Hepatocyte (in vitro differentiated cells): ENCODE data around the gene FERMT3.

Experiments
- EZH2 ChIP-seq: fragments of 200-600 bp; sonication (generic); IDR thresholded peaks from 2 replicates; pipeline ENCODE4 v1.6.1; 2016; ENCODE audit warnings: antibody characterized with exemption, mild to moderate bottlenecking, borderline replicate concordance
- TF ChIP-seq, protein P1 (sequence below): fragments of 200-600 bp; sonication (generic); IDR thresholded peaks from 2 replicates; pipeline ENCODE4 v1.5.1; 2016; ENCODE audit warnings: antibody characterized with exemption, mild to moderate bottlenecking; ENCODE audit not compliant: poor library complexity

DNA sequence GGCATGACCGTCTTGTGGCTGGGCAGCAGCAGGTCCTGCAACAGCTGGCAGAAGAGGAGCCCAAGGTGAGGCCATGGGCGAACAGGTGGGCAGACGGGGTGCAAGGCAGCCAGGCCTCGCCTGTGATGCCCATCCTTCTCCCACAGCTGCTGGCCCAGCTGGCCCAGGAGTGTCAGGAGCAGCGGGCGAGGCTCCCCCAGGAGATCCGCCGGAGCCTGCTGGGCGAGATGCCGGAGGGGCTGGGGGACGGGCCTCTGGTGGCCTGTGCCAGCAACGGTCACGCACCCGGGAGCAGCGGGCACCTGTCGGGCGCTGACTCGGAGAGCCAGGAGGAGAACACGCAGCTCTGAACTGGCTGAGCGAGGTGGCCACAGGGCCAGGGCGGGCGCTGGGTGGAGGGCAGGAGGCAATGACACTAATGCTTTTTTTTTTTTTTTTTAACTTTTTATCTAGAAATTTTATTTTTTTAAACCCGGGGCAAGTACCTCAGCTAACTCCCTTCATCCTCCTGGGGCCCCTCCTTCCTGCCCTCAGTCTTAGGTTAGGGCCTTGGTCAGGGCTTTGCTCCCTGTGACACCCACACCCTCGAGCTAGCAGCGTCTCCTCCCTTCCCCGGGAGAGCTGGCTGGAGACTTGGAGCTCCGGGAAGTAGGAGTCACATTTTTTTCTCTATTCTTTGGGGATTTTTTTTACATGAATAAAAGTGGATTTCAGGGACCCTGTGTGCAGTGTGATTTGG, 60.9 kb downstream of the FERMT3 start:
- TF ChIP-seq, protein P1, sequence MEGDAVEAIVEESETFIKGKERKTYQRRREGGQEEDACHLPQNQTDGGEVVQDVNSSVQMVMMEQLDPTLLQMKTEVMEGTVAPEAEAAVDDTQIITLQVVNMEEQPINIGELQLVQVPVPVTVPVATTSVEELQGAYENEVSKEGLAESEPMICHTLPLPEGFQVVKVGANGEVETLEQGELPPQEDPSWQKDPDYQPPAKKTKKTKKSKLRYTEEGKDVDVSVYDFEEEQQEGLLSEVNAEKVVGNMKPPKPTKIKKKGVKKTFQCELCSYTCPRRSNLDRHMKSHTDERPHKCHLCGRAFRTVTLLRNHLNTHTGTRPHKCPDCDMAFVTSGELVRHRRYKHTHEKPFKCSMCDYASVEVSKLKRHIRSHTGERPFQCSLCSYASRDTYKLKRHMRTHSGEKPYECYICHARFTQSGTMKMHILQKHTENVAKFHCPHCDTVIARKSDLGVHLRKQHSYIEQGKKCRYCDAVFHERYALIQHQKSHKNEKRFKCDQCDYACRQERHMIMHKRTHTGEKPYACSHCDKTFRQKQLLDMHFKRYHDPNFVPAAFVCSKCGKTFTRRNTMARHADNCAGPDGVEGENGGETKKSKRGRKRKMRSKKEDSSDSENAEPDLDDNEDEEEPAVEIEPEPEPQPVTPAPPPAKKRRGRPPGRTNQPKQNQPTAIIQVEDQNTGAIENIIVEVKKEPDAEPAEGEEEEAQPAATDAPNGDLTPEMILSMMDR, result no peak
- no peak for TF ChIP-seq EZH2
